H1 (cell line): ENCODE results near the gene CFAP61. TPM values are rescaled to one million over a fixed set of nuclear protein-coding genes. Genes with fewer than 3 reads are reported as not detected.

Source experiments
- BCL11A ChIP-seq, 2 experiments: IDR thresholded peaks; one replicate each; pipeline ENCODE4 v1.6.1; 2011; ENCODE audit warnings: low read depth in 2 of 2, low read length in 2 of 2, mild to moderate bottlenecking in 2 of 2
- EZH2 ChIP-seq: fragments of 200-600 bp; sonication (generic); IDR thresholded peaks from 2 replicates; pipeline ENCODE4 v1.7.1; 2012; ENCODE audit warnings: low read depth, mild to moderate bottlenecking, moderate library complexity, low read length, inconsistent platforms; ENCODE audit not compliant: severe bottlenecking
- GTF2F1 ChIP-seq: IDR thresholded peaks from 2 replicates; pipeline ENCODE4 v1.6.1; 2012; ENCODE audit warnings: low read depth, low read length, improper control_type of control experiment, borderline replicate concordance
- HDAC6 ChIP-seq: IDR thresholded peaks from one replicate; pipeline ENCODE4 v1.7.1; 2012; ENCODE audit warnings: low read depth, mild to moderate bottlenecking, inconsistent platforms, low read length, moderate library complexity
- KDM5A ChIP-seq: fragments of 200-600 bp; IDR thresholded peaks from 2 replicates; pipeline ENCODE4 v1.7.1; 2012; ENCODE audit warnings: mild to moderate bottlenecking, low read length, inconsistent platforms, mixed read lengths
- PHF8 ChIP-seq: fragments of 200-600 bp; sonication (generic); conservative IDR thresholded peaks from 2 replicates; pipeline ENCODE4 v1.7.1; 2012; ENCODE audit warnings: low read depth, mild to moderate bottlenecking, inconsistent platforms, low read length, moderate library complexity
- SP4 ChIP-seq: IDR thresholded peaks from 2 replicates; pipeline ENCODE4 v1.6.1; 2012; ENCODE audit warnings: low read length, inconsistent platforms
- SUZ12 ChIP-seq: fragments of 200-600 bp; sonication (generic); IDR thresholded peaks from 2 replicates; pipeline ENCODE4 v1.6.1; 2012; ENCODE audit warnings: mild to moderate bottlenecking, inconsistent platforms, low read length, moderate library complexity, mixed read lengths
- polyA plus RNA-seq, 7 experiments: library from polyadenylated mRNA; depleted of rRNA in 3 of 7; stranded (reverse) in 5 of 7; unstranded in 2 of 7; fragments of >200 nt in 5 of 7; fragments of 200-250 nt in 2 of 7; gene quantifications; 1 replicate in 5 of 7; 2 replicates in 1 of 7; 4 replicates in 1 of 7; pipeline versions ENCODE4 v1.2.1 to v1.2.3, GENCODE V29; 2011 to 2013; ENCODE audit warnings: missing spikeins in 2 of 7, mixed read lengths in 2 of 7
- total RNA-seq: library from RNA; stranded (reverse); fragmentation: NEBNext Ultra II Directional; extraction: Animal tissue kit (Norgen Biotek cat#: 25700); gene quantifications from 2 replicates; pipeline ENCODE4 v1.2.1, GENCODE V29; 2021
- TF ChIP-seq, protein P1 (sequence below): IDR thresholded peaks from 2 replicates; pipeline ENCODE4 v1.6.1; 2012; ENCODE audit warnings: inconsistent platforms
- TF ChIP-seq, protein P2 (sequence below): IDR thresholded peaks from 2 replicates; pipeline ENCODE4 v1.6.1; 2011; ENCODE audit warnings: low read depth, mild to moderate bottlenecking, low read length; ENCODE audit not compliant: insufficient read depth

The CFAP61 gene
- total and polyA plus RNA-seq, 2 of the 8 experiments (the other 6 are each of a cell fraction or from before 2014, with no cell fraction given): 0.29 to 0.61 TPM

DNA sequence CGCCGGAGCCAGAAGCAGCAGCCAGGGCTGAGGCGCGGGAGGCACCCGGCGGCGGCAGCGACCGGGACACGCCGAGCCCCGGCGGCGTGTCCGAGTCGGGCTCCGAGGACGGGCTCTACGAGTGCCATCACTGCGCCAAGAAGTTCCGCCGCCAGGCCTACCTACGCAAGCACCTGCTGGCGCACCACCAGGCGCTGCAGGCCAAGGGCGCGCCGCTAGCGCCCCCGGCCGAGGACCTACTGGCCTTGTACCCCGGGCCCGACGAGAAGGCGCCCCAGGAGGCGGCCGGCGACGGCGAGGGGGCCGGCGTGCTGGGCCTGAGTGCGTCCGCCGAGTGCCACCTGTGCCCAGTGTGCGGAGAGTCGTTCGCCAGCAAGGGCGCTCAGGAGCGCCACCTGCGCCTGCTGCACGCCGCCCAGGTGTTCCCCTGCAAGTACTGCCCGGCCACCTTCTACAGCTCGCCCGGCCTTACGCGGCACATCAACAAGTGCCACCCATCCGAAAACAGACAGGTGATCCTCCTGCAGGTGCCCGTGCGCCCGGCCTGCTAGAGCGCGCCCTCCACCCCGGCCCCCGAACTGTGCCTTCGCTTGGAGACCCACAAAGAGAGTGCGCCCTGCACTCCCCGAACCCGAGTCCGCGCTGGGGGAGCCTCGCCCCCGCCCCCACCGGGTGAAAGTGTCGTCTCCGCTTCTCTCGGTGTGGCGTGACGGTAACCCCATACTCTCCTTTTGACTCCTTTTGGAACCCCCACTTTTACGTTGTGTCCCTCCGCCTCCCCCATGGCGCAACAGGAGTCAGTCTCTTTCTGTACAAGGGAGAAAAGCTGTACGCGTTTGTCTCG, 317.1 kb downstream of the CFAP61 start (continued):
- TF ChIP-seq SP4 (no peak), KDM5A (no peak), GTF2F1 (no peak), HDAC6 (no peak), BCL11A (IDR thresholded peaks at IDR 0.05; ENCODE audit: low read depth in 2 of 2, low read length in 2 of 2) (no peak), EZH2 (peak; percentile 83), SUZ12 (peak; percentile 80; the same call in 1 of the 2 replicates), PHF8 (no peak)
- TF ChIP-seq, protein P1, sequence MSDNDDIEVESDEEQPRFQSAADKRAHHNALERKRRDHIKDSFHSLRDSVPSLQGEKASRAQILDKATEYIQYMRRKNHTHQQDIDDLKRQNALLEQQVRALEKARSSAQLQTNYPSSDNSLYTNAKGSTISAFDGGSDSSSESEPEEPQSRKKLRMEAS: peak; percentile 83
- TF ChIP-seq, protein P2, sequence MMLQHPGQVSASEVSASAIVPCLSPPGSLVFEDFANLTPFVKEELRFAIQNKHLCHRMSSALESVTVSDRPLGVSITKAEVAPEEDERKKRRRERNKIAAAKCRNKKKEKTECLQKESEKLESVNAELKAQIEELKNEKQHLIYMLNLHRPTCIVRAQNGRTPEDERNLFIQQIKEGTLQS: no peak
